Activated T-cell treated with anti-CD3 and anti-CD28 coated beads for 1 hour (primary cell): ENCODE data around the gene ZNF77.
"Not testable (repeated sequence)": the region's sequence is repeated elsewhere in the genome, so short reads cannot be mapped to it uniquely, and the experiment has no call there.

Source experiments
- DNase-seq: peaks from one replicate; pipeline ENCODE4 v3.0.0-alpha.2; 2020; ENCODE audit warnings: low read depth

ZNF77 gene

DNA sequence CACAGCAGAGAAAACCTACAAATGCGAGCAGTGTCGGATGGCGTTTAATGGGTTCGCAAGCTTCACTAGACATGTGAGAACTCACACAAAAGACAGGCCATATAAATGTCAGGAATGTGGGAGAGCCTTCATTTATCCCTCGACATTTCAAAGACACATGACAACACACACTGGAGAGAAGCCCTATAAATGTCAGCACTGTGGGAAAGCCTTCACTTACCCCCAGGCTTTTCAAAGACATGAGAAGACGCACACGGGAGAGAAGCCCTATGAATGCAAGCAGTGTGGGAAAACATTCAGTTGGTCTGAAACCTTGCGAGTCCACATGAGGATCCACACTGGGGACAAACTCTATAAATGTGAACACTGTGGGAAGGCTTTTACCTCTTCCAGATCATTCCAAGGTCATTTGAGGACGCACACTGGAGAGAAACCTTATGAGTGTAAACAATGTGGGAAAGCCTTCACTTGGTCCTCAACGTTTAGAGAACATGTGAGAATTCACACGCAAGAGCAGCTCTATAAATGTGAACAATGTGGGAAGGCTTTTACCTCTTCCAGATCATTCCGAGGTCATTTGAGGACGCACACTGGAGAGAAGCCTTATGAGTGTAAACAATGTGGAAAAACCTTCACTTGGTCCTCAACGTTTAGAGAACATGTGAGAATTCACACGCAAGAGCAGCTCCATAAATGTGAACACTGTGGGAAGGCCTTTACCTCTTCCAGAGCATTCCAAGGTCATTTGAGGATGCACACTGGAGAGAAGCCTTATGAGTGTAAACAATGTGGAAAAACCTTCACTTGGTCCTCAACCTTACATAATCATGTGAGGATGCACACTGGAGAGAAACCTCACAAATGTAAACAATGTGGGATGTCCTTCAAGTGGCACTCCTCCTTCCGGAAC lies 27.2 kb downstream of the ZNF77 start:
- DNase-seq, result no peak

DNA sequence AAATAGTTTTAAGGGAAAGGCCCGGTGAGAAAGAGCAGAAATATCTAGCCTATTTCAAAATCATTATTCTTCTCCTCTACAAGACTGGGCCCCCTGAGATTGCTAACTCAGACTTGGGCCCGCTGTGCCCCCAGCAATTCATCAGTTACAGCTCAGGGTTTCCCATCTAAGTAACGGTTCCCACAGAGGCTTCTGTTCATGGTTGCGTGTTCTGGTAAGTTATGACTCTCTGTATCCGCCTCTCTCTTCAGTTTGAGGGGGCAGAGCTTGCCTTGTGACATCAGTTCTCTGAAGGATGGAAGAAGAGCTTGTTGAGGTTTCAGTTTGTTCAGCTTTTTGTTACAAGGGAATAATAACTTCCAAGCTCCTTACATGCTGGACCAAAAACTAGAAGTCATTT lies 32.5 kb downstream of the ZNF77 start:
- DNase-seq, result no peak

DNA sequence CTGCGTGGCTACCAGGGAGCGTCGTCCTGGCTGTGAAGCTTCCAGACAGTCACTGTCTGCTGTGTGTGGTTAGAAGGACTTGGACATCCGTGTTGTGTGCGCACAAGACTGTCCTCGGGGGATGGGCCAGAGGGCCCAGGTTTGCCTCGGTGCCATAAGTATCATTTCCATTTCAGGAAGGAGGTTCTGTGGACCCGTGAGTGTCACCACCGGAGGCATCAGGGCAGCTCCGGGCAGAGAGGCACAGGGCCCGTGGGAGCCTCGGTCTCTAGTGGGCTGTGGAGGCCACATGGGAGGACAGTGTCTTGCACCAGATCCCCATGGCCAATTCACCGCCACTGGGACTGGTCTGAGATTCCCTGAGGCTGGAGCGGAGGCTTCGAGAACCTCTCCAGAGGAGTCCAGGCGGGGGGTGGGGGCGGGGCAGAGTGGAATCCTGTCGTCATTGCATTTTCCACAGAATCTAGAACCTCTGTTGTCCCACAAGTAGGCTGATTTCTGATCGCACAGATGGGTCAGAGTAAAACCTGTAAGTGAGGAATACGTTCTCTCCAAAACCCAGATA lies 38.1 kb downstream of the ZNF77 start:
- DNase-seq, result no peak

DNA sequence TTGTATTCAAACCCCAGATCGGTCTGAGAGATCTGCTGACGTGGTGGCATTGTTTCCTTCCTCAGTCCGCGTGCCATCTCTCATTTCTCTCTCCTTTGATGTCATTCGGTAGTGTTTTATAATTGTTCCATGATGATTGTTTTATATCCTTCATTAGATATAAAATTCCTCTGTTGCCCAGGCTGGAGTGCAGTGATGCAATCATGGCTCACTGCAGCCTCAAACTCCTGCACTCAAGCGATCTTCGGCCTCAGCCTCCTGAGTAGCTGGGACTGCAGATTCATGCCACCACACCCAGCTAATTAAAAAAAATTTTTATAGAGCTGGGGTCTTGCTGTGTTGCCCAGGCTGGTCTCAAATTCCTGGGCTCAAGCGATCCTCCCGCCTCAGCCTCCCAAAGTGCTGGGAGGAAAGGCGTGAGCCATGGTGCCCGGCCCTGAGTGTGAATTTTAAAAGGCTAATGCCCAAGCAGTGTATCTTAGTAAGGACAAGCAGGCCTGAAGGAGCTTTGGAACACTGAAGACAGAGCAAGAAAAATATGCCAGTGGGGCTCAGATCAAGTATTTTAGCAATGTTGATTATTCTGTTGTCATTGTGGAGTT lies 38.8 kb downstream of the ZNF77 start:
- no peak for DNase-seq

DNA sequence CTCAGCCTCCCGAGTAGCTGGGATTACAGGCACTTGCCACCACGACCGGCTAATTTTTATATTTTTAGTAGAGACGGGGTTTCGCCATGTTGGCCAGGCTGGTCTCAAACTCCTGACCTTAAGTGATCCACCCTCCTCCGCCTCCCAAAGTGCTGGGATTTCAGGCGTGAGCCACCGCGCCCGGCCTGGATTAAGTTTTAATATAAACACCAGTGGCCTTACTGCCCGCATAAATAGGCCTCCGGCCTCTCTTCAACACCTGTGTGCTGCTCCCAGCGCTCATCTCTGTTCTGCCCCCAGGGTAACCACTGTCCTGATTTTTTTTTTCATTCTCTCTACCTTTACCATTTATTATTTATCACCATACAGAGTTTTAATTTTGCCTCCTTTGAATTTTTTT lies 41.4 kb downstream of the ZNF77 start:
- DNase-seq, result not testable (repeated sequence)

DNA sequence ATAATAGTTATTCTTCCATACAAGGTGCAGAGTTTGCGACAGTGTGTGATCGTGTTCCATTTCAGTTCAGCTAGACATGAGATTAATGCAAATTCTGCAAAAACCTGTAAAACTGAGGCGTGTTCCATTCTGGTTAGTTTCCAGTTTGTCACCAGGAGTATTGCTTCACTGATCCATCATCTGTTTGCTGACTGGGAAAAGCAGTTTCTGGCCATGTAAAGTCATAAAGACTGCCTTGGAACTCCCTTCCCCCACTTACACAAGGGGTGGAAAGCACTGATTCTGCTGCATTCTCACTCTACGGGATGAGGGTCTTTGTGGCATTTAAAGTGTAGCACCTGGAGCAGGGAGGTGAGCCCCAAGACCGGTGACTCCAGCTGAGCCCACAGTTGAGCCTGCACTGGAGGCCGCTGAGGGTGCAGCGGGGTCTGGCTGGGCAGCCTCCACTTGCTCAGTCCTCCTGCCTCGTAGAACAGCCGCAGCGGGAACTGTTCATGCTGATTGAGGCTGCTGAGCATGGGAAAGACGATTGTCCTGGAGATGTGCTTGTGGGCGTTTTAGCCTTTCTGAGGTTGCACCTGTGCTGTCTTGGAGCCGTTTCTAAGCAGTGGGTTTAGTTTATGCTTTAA lies 42.1 kb downstream of the ZNF77 start:
- no peak for DNase-seq

DNA sequence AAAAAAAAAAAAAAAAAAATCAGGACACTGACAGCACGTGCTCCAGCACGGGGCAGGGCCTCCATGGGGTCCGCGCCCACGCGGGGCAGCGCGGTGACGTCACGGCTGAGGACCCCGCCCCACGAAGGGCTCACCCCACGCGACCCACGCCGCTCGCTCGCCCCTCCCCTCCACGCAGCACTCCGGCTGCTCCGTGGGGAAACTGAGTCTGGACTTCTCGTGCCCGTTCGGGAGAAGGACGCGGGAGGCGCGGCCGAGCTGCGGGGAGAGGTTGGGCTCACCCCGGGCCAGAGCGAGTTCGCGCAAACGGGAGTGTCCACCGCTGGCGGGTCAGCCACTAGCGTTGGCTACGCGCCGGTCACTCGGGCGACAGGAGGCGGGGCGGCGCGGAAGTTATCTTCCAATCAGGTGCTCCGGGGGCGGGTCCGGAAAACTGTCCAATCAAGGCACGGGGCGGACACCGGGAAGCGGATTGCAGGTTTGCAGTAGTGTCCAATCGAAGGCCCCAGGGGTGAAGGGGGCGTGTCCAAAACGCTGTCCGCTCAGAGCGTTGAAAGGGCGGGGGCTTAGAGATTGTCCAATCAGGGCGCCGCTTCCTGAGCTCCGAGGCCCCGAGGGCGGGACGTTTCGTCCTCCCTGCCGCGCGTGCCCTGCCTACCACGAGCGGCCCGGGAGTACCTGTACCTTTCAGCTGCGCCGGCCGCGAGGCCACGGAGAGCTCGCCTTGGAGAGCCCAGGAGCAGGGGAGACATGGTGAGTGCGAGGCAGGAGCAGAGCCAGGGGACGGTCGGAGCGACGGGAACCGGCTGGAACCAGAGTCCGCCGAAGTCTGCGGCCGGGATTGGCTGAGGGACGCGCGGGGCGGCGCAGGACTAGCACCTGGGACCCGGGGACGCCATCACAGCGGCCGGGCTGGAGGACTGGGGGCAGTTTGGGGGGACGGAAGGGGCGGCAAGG lies 44.2 kb downstream of the ZNF77 start, which contains the start of gene ZNF57:
TSS of gene ZNF57 (plus strand) at position 633 of the 957 bp plus-strand sequence. CDS start at position 751, 118 bp downstream.
- DNase-seq, result peak; percentile 95

DNA sequence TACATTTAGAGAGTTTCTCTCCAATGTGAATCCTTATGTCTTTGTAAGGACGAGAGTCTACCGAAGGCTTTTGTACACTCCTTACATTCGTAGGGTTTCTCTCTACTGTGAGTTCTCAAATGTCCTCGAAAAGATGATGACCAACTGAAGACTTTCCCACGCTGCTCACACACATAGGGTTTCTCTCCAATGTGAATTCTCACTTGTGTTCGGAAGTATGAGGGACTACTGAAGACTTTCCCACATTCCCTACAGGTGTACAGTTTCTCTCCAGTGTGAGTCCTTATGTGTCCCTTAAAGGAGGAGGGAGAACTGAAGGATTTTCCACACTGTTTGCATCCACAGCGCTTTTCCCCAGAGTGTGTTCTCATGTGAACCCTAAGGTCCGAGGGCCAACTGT lies 48.1 kb downstream of the ZNF77 start:
- DNase-seq, result no peak

DNA sequence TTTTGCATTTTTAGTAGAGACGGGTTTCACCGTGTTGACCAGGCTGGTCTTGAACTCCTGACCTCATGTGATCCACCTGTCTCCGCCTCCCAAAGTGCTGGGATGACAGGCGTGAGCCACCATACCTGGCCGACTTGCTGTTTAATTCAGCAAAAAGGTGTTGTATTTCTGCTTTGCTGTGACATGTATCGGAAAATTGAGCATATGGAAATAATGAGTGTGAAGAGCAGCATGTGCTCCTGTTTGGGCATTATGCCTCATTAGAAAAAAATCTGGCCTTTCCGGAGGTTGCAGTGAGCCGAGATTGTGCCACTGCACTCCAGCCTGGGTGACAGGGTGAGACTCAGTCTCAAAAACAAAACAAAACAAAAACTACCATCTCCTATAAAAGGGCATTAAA lies 54.2 kb downstream of the ZNF77 start:
- not testable (repeated sequence) for DNase-seq

DNA sequence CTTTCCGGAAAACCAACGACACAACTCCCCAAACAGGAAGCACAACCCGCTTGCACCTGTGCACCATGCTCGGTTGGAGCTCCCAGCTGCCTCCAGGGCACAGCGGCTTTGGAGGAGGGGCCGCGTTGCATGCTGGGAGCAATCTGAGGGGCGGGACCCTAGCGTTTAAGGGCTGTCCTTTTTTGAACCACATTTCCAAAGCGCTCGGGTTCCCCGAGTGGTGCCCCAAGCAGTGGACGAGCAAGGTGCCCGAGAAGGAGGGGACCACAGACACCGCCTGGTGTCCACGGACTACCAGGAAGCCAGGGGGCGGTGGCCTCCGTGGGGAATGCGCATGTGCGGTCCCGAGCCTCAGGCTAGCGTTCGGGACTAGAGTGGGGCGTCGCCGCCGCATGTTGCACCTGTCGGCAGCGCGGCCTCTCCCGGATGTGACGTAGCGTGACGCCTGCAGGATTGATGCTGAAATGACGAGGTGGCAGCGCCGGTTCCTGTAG lies 56.0 kb downstream of the ZNF77 start:
- DNase-seq, result peak; percentile 27

DNA sequence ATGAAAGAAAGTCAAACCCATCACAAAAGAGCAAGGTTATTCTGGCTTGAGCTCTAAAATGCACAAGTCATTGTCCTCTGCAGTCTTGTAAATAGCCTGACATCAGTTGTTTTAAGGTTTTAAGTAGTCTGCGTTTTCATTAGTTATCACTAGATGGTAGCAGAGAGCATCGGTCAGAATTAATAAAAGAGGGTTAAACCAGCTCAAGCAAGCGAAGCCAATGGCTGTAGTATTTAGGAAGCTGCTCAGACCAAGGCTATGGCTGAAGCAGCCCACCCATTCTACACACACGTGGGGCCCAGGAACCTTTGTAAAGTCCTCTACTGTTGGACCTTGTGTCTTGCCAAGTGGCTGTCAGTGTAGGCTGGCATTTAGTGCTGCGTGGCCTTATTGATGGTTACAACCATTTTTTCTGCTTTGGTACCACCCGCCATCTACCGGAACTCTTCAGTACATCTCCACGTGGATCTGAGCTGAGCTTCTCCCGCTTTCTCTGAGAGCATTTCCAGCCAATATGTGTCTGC lies 57.3 kb downstream of the ZNF77 start:
- DNase-seq, result no peak

DNA sequence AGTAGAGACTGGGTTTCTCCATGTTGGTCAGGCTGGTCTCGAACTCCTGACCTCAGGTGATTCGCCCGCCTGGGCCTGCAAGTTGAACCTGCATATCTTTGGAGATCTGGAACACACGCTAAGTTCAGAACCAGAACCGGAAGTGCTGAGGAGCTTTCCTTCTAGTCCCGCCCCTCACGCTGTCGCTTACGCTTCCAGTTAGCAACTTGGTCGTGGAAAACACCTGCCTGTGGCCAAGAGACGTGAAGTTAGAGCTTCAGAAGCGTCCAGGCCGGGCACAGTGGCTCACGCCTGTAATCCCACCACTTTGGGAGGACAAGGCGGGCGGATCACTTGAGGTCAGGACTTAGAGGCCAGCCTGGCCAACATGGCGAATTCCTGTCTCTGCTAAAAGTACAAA lies 59.0 kb downstream of the ZNF77 start:
- DNase-seq, result no peak

DNA sequence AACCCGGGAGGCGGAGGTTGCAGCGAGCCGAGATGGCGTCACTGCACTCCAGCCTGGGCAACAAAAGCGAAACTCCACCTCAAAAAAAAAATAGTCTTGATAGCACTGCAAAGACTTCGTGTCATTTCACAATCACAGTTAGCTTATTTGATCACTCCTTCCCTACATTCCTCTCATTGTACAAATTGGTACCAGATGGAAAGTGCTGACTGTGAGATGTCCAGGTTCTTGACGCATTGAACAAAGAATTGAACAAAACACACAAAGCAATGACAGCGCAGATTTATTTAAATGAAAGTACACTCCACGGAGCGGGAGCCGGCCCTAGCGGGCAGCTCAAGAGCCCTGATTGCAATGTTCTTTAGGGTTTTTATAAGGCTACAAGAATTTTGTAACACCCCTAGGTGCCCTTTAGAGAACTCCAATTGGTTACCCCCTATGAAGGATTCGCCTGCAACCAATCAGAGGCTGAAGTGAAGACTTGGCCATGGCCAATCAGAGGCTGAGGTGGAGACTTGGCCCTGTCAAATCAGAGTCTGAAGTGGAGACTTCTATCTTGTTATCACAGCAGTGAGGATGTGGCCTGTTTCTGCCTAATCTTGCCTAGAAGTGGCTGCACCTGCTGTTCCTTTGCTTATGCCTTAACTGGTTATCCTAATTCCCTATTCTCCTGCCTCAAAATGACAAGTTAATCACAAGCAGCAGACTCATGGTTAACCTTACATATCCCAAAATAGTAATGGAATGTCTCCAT lies 60.9 kb downstream of the ZNF77 start:
- DNase-seq, result no peak
